Thyroid gland (tissue), 4 donors: ENCODE results near the gene ACSF3.

ENCODE experiments used
- POLR2A ChIP-seq, 2 donors: fragments of 450-650 bp; IDR thresholded peaks; one replicate each; pipeline ENCODE4 v1.6.1; 2017; ENCODE audit warnings: antibody characterized with exemption in 2 of 2, mild to moderate bottlenecking in 2 of 2, moderate library complexity in 1 of 2
- TF ChIP-seq, protein P1 (sequence below), 6 experiments: fragments of 200-600 bp in 3 of 6; fragments of 450-650 bp in 3 of 6; sonication (generic) in 3 of 6; IDR thresholded peaks; one replicate each; pipeline ENCODE4 v1.5.1; 2016 to 2019; ENCODE audit warnings: antibody characterized with exemption in 6 of 6, mild to moderate bottlenecking in 2 of 6, inconsistent platforms in 1 of 6, moderate library complexity in 1 of 6

DNA sequence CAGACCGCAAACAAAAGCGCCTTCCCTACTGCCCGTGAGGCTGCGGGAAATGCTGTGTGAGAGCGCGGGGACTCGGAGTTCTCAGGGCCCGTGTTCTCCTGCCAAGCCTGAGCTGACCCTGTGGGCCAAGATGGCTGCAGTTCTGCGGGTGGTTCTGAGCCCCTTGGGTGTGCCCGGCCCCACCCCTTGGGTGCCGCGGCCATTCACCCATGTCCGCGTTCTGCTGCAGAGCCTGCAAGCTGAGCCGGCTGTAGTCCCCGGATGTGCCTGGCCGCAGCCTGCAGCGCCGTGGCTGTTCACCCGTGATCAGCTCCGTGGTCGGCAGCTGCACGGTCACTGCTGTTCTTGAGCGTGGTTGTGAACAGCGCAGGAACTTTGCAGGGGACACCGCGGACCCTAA is 20.0 kb downstream of the ACSF3 start:
- TF ChIP-seq, protein P1, sequence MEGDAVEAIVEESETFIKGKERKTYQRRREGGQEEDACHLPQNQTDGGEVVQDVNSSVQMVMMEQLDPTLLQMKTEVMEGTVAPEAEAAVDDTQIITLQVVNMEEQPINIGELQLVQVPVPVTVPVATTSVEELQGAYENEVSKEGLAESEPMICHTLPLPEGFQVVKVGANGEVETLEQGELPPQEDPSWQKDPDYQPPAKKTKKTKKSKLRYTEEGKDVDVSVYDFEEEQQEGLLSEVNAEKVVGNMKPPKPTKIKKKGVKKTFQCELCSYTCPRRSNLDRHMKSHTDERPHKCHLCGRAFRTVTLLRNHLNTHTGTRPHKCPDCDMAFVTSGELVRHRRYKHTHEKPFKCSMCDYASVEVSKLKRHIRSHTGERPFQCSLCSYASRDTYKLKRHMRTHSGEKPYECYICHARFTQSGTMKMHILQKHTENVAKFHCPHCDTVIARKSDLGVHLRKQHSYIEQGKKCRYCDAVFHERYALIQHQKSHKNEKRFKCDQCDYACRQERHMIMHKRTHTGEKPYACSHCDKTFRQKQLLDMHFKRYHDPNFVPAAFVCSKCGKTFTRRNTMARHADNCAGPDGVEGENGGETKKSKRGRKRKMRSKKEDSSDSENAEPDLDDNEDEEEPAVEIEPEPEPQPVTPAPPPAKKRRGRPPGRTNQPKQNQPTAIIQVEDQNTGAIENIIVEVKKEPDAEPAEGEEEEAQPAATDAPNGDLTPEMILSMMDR (IDR thresholded peaks at IDR 0.05), result no peak
- TF ChIP-seq POLR2A (IDR thresholded peaks at IDR 0.05), result no peak
